HG02943 (cell line): ENCODE data around the gene C11orf68.
"Not testable (repeated sequence)": the region's sequence is repeated elsewhere in the genome, so short reads cannot be mapped to it uniquely, and the experiment has no call there.

Source experiments
- ATAC-seq: cut with Tn5 transposase; IDR thresholded peaks from one replicate; pipeline ENCODE4 v1.9.1; 2021; ENCODE audit warnings: mild to moderate bottlenecking, low read depth, moderate library complexity; ENCODE audit not compliant: unreplicated experiment

C11orf68 gene

DNA sequence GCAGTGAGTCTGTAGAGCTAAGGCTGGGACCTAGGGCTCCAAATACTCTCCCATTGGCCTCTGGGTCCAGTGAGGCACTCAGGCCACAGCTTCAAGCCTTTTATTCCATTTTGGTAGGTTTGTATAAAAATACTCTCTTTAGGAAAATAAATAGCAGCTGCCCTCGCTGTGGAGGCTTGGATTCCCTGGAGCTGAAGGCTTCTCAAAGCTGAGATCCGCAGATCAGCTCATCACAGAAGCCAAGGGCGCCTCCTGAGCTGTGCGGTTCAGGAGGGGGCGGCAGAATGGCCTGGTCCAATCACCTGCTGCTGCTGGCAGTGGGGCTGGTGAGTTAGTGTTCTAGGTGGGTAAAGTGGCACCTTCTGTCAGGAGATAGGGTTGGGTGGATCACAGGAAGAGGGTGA lies 26.7 kb downstream of the C11orf68 start:
- ATAC-seq, result not testable (repeated sequence)

DNA sequence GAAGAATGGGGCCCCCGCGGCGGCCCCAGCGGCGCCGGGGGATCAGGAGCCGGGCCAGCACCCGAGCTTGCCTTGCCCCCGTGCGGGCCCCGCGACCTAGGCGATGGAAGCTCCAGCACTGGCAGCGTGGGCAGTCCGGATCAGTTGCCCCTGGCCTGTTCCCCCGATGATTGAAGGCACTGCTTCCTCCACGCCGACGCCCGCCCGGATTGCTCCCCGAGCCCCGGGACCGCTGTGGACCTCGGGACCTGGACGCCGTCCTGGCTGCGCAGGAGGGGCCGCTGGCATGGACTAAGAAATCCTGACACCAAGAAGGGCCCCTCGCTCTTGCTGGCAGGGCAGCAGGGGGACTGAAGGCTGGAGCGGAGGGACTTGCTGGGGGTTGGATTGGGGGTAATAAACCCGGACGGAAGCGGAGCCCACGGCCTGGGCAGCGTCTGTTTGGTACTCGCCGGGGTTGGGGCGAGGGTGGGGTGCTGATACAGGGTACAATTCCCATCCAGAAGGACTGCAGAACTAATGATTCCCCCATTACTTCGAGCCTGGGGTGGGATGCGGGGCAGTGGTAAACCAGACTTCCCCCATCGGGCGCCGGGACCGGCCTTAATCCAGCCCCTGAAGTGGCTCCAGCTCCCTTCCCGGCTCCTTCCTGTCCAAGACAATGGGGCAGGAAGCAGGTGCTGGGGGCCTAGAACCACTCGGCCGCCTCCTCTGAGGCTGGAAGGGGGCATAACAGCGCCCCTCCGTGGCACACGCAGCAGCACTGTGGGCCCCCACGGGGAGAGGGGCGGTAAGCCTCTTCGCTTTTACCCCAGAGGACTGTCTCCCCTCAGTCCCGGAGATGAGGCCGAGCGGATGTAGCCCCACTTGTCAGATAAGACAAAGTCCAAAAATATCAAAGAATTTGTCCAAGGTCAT lies 27.4 kb downstream of the C11orf68 start:
- ATAC-seq, result no peak

DNA sequence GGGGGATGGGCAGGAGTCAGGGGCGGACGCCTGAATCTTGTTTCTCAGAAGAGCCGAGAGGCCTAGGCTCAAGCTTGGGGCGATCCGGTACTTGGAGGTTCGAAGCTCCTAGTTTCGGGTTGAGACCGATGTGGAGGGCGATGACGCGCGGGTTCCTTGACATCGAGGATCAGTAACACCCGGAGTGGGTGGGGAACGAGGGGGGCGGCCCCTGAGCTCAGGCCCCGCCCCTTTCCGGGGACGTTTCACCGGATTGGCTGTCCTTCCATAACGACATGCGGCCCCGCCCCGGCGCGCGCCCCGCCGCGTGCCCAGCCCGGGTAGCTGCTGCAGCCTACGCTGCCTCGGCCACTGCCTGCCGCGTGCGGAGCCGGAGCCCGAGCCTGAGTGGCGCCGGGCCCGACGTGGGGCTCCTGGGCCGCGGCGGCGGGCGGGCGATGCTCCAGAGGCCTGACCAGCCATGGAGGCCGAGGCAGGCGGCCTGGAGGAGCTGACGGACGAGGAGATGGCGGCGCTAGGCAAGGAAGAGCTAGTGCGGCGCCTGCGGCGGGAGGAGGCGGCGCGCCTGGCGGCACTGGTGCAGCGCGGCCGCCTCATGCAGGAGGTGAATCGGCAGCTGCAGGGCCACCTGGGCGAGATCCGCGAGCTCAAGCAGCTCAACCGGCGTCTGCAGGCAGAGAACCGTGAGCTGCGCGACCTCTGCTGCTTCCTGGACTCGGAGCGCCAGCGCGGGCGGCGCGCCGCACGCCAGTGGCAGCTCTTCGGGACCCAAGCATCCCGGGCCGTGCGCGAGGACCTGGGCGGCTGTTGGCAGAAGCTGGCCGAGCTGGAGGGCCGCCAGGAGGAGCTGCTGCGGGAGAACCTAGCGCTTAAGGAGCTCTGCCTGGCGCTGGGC lies 28.3 kb downstream of the C11orf68 start, which contains the start of gene CCDC85B:
Gene CCDC85B (plus strand): TSS at position 350 of the 895 bp plus-strand sequence. CDS start 111 bp downstream, at position 461.
- peak; percentile 45 for ATAC-seq

DNA sequence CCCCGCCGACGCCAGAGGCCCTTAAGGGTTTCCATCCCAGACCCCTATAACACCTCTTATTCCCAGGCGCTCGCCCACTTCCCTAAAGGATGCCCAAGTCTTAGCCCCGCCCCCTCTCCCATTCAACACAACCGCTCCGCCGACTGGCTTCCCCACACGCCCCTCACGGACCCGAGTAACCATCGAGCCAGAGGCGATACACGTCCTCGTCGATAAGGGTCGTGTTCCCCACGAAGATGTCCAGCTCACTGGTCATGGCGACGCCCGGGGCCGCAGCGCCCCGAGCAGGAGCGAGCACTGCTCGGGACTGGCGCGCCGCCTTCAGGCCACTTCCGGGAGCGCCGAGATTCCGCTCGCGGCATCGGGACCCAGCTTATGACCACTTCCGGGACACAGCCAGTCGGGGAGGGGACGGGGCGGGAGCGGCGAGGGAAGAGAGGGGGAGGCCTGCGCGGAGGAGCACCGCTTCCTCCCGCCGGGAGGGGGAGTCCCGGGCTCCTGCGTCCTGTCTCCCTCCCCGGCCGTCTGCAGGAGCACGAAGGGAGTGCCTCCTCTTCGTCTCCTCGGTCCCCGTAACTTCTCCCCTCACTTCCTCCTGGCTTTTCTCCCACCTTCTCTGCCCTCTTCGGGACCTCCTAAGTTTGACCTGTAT lies 30.6 kb downstream of the C11orf68 start, which contains the start of gene FIBP:
Gene FIBP (minus strand): TSS at position 309 of the 652 bp plus-strand sequence. CDS start 53 bp downstream, at position 256.
- peak; percentile 47 for ATAC-seq

DNA sequence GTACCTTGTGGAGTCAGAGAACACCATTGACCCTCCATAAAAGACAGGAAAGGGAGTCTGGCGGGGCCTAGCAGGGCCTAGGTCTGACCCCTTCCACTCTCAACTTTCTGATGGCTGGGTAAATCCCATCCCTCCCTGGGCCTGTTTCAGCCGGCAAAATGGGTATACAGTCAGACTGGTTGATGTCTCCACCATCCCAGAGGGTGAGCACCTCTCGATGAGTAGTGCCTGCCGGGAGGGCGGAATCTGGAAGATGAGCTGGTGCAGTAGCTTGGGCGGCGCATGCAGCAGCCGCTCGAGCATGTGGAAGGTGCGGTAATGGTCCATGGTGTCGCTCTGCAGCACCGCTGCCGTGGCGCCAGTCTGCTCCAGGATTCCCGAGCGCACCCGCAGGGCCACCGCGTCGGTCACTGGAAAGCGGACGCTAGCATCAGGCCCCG lies 31.1 kb downstream of the C11orf68 start:
- no peak for ATAC-seq

DNA sequence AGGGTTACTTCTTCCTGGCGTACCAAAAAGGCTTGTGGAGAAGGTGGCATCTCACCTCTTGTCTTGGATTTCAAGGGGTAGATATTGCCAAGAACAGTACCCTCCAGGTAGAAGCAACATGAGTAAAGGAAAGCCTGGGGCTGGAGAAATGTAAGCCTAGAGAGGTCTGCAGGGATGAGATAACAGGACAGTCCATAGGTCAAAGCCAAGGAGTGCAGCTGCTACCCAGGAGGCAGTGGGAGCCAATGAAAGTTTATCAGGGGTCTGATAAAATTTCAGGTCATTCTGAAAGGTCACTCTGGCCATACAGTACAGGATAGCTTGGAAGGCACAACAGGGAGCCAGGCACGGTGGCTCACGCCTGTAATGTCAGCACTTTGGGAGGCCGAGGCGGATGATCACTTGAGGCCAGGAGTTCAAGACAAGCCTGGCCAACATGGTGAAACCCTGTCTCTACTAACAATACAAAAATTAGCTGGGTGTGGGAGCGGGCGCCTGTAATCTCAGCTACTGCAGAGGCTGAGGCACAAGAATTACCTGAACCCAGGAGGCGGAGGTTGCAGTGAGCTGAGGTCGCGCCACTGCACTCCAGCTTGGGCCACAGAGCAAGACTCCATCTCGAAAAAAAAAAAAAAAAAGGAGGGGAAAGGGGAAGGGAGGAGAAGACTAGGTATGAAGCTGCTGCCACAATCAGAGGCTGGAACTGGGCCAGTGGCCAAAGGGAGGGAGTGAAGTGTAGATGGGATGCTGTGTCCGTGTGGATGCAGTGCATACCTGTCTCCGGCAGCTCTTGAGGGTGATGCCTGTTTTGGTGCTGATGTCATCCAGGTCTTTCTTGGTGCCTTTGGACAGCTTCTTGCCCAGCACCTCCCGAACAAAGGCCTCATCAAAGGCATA lies 31.8 kb downstream of the C11orf68 start:
- no peak for ATAC-seq

DNA sequence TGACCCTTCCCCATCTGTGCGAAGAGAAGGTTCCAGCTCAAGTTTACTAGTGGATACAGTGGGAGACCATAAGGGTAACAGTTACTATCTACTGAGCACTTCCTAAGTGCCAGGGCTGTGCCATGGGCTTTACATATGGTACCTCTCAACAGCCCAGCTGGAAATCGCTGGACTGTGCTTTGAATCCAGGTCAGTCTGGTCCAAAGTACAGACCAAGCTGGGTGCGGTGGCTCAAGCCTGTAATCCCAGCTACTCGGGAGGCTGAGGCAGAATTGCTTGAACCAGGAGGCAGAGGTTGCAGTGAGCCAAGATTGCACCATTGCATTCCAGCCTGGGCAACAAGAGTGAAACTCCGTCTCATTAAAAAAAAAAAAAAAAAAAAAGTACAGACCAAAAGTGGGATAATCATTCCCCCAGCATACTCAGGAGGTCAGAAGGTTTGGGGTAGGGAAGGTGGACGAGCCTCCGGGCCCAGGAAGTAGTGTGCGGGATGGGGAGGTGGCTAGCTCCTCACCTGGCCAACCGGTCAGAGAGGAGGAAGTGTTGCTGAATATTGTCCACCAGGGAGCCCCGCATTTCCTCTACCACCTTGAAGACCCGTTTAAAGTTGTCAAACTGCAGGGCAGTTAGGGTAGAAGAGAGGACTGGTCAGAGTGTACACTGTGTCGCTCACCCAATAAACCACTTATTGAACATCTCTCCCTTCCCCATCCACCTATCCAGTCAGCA lies 32.9 kb downstream of the C11orf68 start:
- ATAC-seq, result no peak

DNA sequence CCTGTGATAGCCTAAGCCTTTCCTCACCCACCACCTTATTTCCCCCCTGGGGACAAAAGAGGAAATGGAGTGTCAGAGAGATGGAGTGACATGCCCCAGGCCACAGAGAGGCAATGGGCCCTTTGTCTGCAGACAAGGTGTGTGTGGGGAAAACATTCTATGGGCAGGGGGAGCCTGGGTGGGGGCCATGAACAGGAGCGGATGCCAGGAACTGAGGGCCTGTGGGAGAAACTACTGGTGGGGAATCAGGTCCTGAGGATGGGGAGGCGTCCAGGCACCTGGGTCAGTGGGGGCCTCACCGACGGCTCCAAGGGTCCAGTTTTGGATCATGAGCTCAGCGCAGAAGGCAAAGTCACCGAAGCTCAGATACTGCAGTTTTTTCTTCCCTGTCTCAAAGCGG lies 33.6 kb downstream of the C11orf68 start:
- ATAC-seq, result no peak

DNA sequence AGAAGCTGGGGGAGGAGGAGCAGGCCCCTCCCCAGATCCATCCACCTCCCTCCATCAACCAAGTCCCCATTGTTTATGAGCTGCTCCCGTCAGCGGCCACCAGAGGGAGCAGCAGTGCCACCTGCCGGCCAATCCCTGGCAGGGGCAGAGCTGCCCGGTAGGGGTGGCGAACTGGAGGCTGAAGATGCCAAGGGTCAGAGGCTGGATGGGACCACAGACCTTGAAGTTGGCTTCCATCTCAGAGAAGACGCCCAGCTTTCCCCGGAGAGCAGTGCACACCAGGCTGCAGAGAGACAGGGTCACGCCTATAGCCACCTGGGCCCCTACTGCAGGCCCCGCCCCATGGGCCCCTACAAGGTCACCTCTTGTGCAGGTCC lies 34.2 kb downstream of the C11orf68 start:
- no peak for ATAC-seq

DNA sequence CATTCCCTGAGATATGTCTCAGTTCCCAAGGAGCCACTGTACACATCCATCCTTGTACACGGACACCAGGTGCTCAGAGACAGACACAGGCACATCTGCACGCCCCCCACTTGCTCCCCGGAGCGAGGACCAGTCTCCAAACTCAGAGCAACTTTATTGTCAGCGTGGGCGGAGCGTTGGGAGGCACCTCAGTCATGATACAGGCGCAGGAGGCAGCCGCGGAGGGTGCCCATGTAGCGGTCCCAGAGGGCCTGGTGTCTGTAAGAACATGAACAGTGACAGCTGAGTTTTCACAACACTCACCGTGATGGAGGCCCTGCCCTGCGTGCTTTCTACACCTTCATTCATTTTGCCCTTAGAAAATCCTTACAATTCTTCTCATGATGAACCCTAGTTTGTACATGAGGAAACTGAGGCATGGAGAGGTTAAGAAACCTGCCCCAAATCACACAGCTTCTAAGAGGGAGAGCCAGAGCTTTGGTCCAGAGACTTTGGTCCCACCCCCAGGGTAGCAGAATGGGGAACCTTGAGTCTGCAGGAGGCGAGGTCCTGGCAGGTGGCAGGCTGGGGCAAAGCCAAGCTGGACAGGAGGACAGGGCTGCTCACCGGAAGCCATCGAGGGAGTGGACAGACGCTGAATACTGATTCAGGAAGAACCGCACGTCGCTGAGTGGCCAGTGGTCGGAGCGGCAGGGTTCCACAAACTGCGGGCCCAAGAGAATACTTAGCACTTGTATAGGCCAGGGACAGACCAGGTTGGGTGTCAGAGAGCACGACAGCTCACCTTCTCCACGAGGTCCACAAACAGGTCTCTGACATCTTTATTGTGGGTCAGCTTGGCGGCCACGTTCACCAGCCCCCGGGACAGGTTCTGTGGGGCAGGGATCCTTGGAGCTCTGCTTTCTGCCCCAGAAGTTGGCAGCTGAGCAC lies 34.8 kb downstream of the C11orf68 start:
- no peak for ATAC-seq

DNA sequence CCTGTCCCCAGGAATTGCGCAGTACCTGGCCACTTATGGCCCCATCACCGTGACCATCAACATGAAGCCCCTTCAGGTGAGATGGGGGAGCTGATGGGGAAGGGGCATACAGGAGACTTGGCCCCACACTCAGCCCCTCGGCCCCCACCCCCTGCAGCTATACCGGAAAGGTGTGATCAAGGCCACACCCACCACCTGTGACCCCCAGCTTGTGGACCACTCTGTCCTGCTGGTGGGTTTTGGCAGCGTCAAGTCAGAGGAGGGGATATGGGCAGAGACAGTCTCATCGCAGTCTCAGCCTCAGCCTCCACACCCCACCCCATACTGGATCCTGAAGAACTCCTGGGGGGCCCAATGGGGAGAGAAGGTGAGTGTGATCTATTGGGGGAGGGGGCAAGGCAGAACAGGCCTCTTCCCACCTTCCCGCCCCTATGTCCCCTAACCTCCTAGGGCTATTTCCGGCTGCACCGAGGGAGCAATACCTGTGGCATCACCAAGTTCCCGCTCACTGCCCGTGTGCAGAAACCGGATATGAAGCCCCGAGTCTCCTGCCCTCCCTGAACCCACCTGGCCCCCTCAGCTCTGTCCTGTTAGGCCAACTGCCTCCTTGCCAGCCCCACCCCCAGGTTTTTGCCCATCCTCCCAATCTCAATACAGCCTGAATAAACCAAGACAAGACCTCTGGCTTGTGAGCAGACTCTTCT lies 35.7 kb downstream of the C11orf68 start:
- no peak for ATAC-seq

DNA sequence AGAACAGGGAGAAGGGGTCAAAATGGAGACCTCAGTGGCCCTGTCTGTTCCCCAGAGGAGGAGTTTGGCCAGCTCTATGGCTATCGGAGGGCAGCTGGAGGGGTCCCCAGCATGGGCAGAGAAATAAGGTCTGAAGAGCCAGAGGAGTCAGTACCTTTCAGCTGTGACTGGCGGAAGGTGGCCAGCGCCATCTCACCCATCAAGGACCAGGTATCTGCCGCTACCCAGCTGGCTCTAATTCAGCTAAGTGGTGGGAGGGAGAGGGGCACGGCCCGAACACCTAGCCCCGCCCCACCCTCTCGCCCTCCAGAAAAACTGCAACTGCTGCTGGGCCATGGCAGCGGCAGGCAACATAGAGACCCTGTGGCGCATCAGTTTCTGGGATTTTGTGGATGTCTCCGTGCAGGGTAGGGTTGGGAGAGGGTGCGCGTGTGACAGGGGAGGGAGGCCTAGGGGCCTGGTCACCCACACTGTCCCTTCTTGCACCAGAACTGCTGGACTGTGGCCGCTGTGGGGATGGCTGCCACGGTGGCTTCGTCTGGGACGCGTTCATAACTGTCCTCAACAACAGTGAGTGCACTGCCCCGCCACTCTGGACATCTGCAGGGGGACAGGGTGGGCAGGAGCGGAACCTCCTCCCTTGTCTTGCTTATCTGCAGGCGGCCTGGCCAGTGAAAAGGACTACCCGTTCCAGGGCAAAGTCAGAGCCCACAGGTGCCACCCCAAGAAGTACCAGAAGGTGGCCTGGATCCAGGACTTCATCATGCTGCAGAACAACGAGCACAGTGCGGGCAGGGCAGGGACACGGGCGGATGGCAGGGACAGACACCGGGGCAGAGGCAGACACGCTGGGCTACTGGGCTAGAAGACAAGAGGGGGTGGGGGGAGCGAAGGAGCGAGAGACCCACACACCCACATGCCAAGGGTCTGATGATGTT lies 36.5 kb downstream of the C11orf68 start:
- no peak for ATAC-seq

DNA sequence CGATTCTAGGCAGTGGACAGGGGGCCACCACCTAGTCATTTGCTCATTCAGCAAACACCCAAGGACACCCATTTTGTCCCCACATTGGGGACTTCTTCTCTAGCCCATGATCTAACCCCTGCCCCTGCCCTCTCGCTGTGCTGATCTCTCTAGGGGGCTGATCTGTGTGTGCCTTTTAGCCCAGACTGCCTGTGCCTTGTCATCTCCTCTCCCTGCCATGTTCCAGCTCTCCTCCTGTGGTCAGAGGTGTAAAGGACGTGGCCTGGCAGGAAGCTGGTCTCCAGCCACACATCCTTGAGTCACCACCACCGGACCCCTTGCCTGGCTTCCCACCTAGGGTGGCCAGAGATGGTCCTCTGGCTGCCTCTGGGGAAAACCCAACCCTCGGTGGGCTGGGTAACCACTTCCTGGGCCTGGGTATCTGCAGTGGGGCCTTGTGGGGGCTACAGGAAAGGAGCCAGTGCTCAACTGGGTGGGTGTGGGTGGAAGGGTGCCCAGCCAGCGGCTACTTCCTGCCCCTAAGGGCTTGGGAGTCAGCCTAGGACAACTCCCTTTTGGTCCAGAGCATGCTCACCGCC lies 37.9 kb downstream of the C11orf68 start:
- ATAC-seq, result no peak

DNA sequence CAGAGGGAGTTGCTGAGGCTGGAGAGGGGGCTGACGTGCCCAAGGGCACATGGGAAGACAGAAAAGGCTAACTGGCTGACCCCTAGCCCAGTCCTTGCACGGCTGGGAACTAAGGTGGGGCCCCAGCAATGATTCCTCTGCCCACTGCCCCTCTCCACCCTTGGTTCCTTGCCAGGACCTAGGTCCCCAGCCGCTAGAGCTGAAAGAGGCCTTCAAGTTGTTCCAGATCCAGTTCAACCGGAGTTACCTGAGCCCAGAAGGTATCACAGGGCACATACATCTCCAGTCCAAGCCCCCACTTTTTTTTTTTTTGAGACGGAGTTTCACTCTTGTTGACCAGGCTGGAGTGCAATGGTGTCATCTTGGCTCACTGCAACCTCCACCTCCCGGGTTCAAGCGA lies 38.8 kb downstream of the C11orf68 start:
- no peak for ATAC-seq

DNA sequence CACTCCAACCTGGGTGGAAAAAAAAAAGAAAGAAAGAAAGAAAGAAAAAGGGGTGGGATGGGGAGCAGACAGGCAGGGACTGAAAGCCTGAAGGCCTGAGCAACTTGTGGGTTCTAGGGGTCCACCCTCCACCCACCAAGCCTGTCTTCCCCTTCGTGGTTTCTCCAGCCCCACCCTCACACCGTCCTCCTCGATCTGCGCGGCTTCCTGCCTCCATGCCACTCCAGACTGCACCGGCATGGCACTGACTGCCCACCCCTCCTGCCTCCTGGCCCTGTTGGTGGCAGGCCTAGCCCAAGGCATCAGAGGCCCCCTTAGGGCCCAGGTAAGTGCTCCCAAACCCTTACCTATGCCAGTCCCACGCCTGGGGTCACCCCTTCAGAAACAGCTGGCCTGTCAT lies 39.2 kb downstream of the C11orf68 start, which contains the start of gene CTSW:
Gene CTSW (plus strand): TSS at position 221 of the 400 bp plus-strand sequence. CDS start 18 bp downstream, at position 239.
- ATAC-seq, result no peak
